NCI-H82 (cell line): ENCODE data around the gene CFAP54.
A peak's percentile ranks its signal among the peaks of the same experiment; 100 is the strongest.
"Not testable (repeated sequence)": the region's sequence is repeated elsewhere in the genome, so short reads cannot be mapped to it uniquely, and the experiment has no call there.

Experiments used
- DNase-seq: peaks from one replicate; lab custom pipeline; 2025; lab: John Stamatoyannopoulos, UW

CFAP54 gene

DNA sequence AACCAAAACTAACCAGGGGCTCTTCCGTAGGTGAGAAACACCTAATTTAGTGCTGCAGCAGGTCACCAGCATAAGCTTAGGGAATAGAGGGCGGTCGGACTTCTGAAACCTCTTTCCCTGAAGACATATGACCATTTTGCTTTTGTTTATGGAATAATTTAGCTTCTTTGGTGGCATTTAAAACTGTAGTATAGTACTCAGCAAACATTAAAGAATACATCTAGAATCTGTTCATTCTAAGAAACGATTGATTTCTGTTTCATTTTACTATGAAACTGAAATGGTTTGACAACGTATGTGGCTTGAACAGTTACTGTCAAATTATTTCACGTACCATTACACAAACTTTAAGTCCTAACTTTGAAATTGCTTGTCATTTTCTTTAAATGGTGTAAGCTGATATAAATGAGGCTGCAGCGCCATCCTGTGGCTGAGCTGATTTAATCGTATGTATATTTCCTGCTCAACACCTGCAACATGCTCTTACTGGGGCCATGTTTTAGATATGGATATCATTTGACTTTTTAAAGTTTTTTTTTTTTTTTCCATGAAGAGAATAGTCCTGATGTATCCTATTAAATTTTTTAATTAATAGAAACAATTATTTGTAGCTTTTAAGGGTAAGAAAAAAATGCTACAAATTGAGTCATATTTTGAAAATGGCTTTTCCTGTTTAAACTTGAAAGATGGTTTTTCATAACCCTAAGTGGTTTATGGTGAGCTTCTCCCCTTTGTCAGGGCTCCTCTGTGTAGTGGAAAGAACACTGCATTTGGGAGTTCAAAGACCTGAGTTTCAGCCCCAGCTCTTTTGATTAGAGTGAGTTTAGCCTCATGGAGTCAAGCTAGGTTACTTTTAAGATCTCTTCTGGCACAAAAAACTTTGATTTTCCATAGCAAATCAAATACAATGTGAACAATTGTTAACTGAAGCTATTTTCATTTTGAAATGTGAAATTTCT lies 27.4 kb downstream of the CFAP54 start:
- DNase-seq: peak; percentile 84

DNA sequence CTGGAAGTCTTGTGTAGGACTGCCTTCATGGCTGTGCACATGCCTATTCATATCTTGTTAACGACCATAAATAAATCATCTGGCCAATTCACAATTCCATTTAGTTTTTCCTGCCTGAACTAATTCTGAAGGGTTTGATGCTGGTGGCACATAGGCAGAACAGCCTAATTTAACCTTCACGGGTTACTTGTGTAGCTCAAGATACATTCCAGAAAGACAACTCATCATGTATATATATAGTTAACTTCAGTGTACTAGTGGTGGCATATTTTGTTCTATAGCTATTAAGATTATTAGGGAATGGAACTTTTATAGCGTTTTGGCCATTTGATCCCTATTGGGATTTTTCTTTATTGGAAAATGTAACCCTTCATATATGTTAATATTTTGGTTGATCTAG lies 31.4 kb downstream of the CFAP54 start:
- no peak for DNase-seq

GRCh38 chr12:96521895-96522682 lies 32.7 kb downstream of the CFAP54 start:
- DNase-seq: no peak

- no peak for DNase-seq
These were observed 33.3 kb downstream of the CFAP54 start for GRCh38 chr12:96522690-96523089.

DNA sequence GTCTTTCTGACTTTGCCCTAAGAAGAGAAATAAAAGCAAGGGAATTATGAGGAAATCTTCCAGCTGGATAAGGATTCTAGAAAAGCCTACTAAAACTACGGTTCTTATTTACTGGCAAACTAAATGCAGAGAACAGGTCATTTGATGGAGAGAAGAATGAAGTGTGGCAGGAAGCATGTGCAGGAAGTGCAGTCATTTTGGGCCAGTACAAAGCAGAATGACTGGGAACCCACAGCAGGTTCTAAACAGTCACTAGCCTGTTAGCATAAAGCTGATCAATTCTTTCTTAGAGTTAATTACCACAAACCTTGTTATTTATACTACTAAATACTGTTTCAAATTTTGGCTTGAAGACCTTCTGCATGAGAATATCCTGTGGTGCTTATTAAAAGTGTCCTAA lies 36.7 kb downstream of the CFAP54 start:
- no peak for DNase-seq

GRCh38 chr12:96529912-96530311 lies 40.5 kb downstream of the CFAP54 start:
- DNase-seq: no peak

DNA sequence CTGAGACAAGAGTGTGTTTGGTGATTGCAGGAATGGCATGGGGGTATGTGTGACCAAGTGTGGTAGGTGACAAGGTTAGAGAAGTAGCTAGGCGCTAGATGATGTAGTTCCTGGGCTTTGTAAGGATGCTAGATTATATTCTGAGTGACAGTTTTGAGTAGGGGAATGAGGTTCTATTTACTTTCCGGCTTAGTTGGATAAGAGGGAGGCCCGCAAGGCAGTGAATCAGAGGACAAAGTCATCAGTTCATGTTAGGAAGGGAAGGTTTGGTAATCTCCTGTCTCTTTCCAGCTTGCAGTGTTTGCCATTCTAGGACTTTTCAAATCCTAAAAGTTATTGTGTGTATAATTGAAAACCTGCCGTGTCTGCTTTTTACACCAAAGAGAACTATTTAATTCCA lies 45.0 kb downstream of the CFAP54 start:
- DNase-seq: peak; percentile 73

- no peak for DNase-seq
These were observed 59.0 kb downstream of the CFAP54 start for GRCh38 chr12:96548384-96548783.

GRCh38 chr12:96549341-96549740 lies 60.0 kb downstream of the CFAP54 start:
- no peak for DNase-seq

DNA sequence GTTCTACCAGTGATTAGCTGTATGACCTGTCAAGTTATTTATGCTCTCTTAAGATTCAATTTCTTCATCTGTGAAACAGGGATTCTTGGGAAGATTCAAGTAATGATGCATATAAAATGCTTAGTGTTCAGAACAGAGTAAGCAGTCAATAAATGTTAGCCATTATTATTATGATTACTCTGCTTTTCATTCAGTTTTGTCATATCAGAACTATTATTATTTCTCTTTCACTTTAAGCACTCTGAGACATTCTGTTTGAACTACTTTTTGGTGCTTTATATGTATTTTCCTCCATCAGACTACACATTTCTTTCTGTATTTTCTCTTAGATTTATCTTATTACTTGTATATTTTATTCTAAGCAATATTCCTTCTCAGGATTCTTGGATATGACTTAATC lies 81.2 kb downstream of the CFAP54 start:
- DNase-seq: no peak

DNA sequence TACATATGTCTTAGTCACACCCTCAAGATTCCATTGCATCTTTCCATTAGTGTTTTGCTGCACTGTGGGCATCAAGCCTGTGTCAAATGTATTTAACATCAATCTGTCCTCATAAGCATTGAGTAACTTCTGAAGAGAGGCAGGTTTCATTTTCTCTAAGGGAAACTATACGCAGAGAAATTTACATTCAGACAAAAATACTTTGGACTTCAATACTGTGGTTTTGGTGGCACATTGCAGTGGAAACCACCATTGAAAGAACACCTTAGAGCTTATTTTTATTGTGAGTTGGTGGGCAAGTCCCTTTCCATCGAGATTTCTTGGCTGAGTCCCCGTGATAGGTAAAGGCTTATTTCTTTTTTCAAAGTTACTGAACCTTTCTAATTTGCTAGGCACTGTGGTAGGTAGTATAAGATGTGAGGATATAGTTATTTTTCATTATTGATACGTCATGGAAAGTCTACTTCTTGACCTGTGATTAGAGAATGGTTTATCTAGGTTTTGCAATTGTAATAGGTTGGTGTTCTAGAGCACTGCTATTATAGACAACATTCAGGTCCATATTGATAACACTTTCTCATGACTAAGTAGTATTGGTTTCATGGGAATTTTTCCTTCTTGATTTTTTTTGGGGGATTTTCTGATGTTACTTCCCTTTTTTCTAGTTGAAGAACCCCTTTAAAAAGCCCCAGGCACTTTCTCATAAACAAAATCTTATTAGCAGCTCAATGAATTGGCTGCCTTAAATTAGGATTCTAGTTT lies 81.9 kb downstream of the CFAP54 start:
- no peak for DNase-seq

- DNase-seq: peak; percentile 78
These were observed 89.2 kb downstream of the CFAP54 start for GRCh38 chr12:96578526-96579125.

GRCh38 chr12:96585977-96586376 lies 96.6 kb downstream of the CFAP54 start:
- DNase-seq: no peak

DNA sequence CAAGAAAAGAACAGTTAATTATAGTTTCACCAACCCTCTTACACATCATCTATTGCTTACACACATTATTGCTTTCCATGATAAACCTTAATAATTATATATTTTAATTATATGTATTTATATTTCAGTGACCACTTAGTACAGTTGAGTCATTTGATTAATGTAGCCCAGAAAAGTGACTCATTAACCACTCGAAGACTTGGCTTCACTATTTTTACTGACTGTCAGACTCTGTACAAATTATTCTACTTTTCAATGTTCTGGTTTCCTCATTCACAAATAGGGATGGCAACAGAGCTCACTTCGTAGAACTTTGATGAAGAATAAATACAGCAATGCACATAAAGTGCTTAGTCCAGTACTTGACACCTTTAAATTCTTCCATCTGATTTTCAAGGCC lies 98.3 kb downstream of the CFAP54 start:
- DNase-seq: no peak

DNA sequence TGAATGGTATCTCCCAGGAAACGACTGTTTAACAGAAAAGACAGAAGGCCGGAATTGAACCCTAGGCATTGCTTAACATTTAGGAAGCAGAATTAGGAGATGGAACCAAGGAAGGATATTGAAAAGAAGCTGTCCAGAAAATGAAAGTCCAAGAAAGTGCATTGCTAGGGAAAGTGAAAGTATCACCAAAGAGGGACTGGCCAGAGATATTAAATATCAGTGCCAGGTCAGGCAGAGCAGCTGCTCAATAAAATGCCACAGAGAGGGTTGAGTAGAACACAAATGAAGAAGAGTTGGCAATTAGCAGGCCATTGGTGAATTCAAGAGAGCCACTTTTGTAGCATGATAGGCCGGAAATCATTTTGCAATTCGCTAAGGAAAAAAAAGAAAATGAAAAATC lies 101.6 kb downstream of the CFAP54 start:
- DNase-seq: no peak

GRCh38 chr12:96604374-96604773 lies 115.0 kb downstream of the CFAP54 start:
- not testable (repeated sequence) for DNase-seq

DNA sequence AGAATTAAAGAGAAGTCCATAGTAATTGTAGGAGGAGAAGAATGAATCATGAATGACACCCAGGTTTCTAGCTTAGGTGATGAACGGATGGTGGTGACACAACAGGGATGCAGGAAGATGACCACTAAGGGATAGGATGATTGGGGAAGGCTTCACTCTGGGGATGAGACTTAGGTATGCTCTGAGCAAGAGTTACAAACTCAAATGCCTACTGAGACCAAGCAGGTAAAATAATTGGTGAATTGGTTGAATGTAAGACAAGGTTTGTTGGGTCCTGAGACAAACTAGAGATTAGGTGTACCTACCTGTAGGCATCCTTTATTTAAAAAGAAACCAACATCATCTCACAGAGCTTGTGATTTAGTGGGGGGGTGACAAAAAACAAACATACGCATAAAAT lies 116.3 kb downstream of the CFAP54 start:
- no peak for DNase-seq

DNA sequence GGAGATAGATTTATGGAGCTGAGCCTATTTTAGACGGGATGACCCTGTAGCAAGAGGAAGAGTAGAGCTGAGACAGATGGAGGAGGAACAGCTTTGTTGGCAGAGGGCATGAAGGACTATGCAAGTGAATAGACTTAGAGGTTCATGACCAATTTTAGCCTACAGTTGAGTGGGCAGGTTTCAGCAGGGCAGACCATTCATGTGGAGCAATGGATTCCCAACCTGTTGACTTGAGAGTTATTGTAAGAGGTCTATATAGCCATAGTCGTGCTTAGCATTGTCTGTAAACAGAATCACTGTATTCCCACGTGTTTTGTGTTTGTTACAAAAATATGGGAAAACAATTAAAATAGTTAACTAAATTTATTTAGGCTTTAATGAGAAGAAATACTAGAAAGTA lies 116.8 kb downstream of the CFAP54 start:
- no peak for DNase-seq

DNA sequence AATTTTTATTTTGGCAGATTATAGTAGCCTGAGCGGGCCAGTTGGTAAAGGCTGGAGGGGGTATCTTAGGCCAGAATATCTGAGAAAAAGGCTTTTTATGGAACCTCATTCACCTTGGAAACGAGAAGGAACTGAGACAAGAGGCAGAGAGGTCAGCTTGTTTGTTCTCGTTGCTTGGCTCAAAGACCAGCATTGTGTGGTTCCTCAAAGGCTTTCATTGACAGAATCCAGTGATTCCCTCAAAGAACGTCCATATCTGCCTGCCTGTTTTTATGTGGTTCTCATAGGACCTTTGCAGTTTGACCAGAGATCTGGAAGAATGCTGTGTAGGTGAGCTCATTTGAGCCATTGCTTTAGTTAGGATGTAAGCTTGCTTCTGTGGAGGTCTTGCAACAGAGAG lies 117.3 kb downstream of the CFAP54 start:
- DNase-seq: no peak

DNA sequence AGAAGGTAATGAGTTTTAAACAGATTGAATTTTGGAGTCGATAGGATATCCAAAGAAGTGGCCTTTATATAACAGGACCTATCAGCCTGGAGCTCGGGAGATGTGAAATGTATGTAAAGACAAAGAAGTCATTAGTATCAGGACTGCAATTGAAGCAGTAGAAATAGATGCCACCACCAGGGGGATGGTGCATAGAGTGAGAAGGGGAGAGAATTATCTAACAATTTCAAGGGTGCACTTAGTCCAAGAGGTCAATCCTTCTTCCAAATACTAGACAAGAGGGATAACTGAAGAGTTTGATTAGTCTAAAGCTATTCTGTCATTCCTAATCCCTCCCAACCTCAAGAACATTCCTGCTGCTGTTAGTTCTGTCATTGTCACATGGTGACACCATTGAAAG lies 127.8 kb downstream of the CFAP54 start:
- DNase-seq: peak; percentile 31

- peak; percentile 91 for DNase-seq
These were observed 133.8 kb downstream of the CFAP54 start for GRCh38 chr12:96623155-96623554.

DNA sequence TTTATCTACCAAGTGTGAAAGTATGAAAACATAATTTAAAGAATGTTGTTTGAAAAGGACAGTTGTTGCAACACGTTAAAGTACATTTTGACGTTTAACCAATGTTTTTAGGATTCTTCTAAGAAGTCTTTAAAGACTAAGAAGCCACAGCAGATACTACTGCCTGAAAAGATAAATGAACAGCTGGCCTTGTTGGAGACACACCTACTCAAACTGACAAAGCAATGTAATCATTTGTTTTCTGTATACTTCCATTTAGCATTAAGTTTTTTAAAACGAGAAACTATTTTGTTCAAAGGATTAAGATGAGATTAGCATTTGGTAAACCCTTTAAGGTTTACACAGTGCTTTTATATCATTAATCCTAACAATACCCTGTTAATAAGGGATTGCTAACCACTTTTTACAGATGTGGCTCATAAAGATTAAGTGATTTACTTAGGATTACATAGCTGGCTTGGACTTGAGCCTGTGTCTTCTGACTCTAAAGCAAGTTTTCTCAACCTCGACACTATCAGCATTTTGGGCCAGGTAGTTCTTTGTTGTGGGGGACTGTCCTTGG lies 134.4 kb downstream of the CFAP54 start:
- peak; percentile 93 for DNase-seq
